ENCODE results near the gene CYFIP2. TPM values are rescaled to one million over a fixed set of nuclear protein-coding genes. Genes with fewer than 3 reads are reported as not detected.
A peak's percentile ranks its signal among the peaks of the same experiment; 100 is the strongest.

Gene CYFIP2
- polyA plus RNA-seq, 1 donor from 2014 or later: 59.7 TPM

DNA sequence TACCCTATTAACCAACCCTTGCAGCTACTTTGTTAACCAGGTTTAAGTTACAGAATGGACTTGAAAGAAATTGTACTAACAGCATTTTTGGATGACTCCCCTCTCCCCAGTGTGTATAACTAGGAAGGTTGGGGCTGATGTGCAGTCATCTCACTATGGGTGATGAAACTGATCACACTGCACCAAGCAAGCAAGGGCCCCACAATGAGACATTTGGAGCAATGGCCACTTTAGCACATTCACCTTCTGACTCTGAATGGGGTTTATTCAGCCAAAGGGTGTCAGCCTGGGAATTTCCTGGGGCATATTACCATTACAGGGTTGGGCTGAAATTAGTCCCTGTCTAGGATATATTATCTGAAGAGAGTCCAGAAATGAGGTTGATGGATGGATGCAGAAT is 18.7 kb upstream of the CYFIP2 start:
- Histone ChIP-seq H3K36me3 (ENCODE audit: insufficient read depth, low read length) (no peaks in the 10 kb centered on the region), H4K20me1 (ENCODE audit: insufficient read depth) (no peaks in the 10 kb centered on the region), H3K4me2 (ENCODE audit: low read length) (no peak overlapping the region), H2AFZ (ENCODE audit: low read depth, low read length) (no peak overlapping the region), H3K79me2 (replicated peaks; ENCODE audit: insufficient read depth, low read length) (no peaks in the 10 kb centered on the region), H3K9me2 (ENCODE audit: insufficient read depth, low read length) (no peaks in the 10 kb centered on the region), H3K27me3 (ENCODE audit: insufficient read depth, low read depth, low read length) (no peaks in the 10 kb centered on the region), H3K4me3 (ENCODE audit: low read length) (no peak overlapping the region), H3K27ac (ENCODE audit: low read length) (no peak overlapping the region), H3K9me3 (ENCODE audit: low read length) (no peaks in the 10 kb centered on the region), H3F3A (ENCODE audit: insufficient read depth, low read length, poor library complexity, severe bottlenecking) (no peaks in the 10 kb centered on the region), H3K9ac (ENCODE audit: low read length) (no peak overlapping the region)
- TF ChIP-seq EZH2 (IDR thresholded peaks at IDR 0.05; ENCODE audit: borderline replicate concordance, insufficient read depth, low read length, poor library complexity, severe bottlenecking): no peak
- no peak for TF ChIP-seq RAD21 (conservative IDR thresholded peaks at IDR 0.05)
- no peak for TF ChIP-seq EP300 (conservative IDR thresholded peaks at IDR 0.05; ENCODE audit: poor library complexity, severe bottlenecking)

GRCh38 chr5:157248821-157249470 is 17.0 kb upstream of the CYFIP2 start:
- no peak overlapping the region for H2AFZ ChIP-seq (ENCODE audit: low read depth, low read length)
- H4K20me1 ChIP-seq (ENCODE audit: insufficient read depth): no peaks in the 10 kb centered on the region
- no peaks in the 10 kb centered on the region for H3F3A ChIP-seq (ENCODE audit: insufficient read depth, low read length, poor library complexity, severe bottlenecking)
- no peak overlapping the region for H3K4me3 ChIP-seq (ENCODE audit: low read length)
- no peaks in the 10 kb centered on the region for H3K79me2 ChIP-seq (replicated peaks; ENCODE audit: insufficient read depth, low read length)
- no peaks in the 10 kb centered on the region for H3K9me3 ChIP-seq (ENCODE audit: low read length)
- TF ChIP-seq SMC3 (conservative IDR thresholded peaks at IDR 0.05; ENCODE audit: poor library complexity): no peak
- no peak for TF ChIP-seq EP300 (conservative IDR thresholded peaks at IDR 0.05; ENCODE audit: poor library complexity, severe bottlenecking)
- no peak for TF ChIP-seq TAF1 (IDR thresholded peaks at IDR 0.05; ENCODE audit: low read depth)
- TF ChIP-seq, protein P1, sequence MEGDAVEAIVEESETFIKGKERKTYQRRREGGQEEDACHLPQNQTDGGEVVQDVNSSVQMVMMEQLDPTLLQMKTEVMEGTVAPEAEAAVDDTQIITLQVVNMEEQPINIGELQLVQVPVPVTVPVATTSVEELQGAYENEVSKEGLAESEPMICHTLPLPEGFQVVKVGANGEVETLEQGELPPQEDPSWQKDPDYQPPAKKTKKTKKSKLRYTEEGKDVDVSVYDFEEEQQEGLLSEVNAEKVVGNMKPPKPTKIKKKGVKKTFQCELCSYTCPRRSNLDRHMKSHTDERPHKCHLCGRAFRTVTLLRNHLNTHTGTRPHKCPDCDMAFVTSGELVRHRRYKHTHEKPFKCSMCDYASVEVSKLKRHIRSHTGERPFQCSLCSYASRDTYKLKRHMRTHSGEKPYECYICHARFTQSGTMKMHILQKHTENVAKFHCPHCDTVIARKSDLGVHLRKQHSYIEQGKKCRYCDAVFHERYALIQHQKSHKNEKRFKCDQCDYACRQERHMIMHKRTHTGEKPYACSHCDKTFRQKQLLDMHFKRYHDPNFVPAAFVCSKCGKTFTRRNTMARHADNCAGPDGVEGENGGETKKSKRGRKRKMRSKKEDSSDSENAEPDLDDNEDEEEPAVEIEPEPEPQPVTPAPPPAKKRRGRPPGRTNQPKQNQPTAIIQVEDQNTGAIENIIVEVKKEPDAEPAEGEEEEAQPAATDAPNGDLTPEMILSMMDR (IDR thresholded peaks at IDR 0.05; ENCODE audit: poor library complexity, severe bottlenecking): no peak
- no peak for TF ChIP-seq RAD21 (conservative IDR thresholded peaks at IDR 0.05)
- no peak for TF ChIP-seq MXI1 (conservative IDR thresholded peaks at IDR 0.05; ENCODE audit: poor library complexity, severe bottlenecking)
- no peak overlapping the region for H3K27ac ChIP-seq (ENCODE audit: low read length)
- H3K4me2 ChIP-seq (ENCODE audit: low read length): no peak overlapping the region
- H3K9ac ChIP-seq (ENCODE audit: low read length): no peak overlapping the region
- no peaks in the 10 kb centered on the region for H3K36me3 ChIP-seq (ENCODE audit: insufficient read depth, low read length)
- no peaks in the 10 kb centered on the region for H3K27me3 ChIP-seq (ENCODE audit: insufficient read depth, low read depth, low read length)
- H3K9me2 ChIP-seq (ENCODE audit: insufficient read depth, low read length): no peaks in the 10 kb centered on the region

- peak overlapping the region; percentile 29 for H3K27ac ChIP-seq (ENCODE audit: low read length)
- H3F3A ChIP-seq (ENCODE audit: insufficient read depth, low read length, poor library complexity, severe bottlenecking): no peaks in the 10 kb centered on the region
- no peaks in the 10 kb centered on the region for H3K79me2 ChIP-seq (replicated peaks; ENCODE audit: insufficient read depth, low read length)
- H3K4me2 ChIP-seq (ENCODE audit: low read length): no peak overlapping the region
- H3K9me3 ChIP-seq (ENCODE audit: low read length): no peaks in the 10 kb centered on the region
- H4K20me1 ChIP-seq (ENCODE audit: insufficient read depth): no peaks in the 10 kb centered on the region
- H3K9ac ChIP-seq (ENCODE audit: low read length): peak overlapping the region; percentile 13
- no peaks in the 10 kb centered on the region for H3K27me3 ChIP-seq (ENCODE audit: insufficient read depth, low read depth, low read length)
- no peaks in the 10 kb centered on the region for H3K36me3 ChIP-seq (ENCODE audit: insufficient read depth, low read length)
- no peak overlapping the region for H3K4me3 ChIP-seq (ENCODE audit: low read length)
- no peak for TF ChIP-seq RAD21 (conservative IDR thresholded peaks at IDR 0.05)
- TF ChIP-seq EP300 (conservative IDR thresholded peaks at IDR 0.05; ENCODE audit: poor library complexity, severe bottlenecking): no peak
- peak; percentile 6 for TF ChIP-seq POLR2AphosphoS5 (IDR thresholded peaks at IDR 0.05)
- peak overlapping the region; percentile 14 for H2AFZ ChIP-seq (ENCODE audit: low read depth, low read length)
- no peaks in the 10 kb centered on the region for H3K9me2 ChIP-seq (ENCODE audit: insufficient read depth, low read length)
Observed at GRCh38 chr5:157252711-157253465, 13.0 kb upstream of the CYFIP2 start.
